DOHH2 (cell line): ENCODE data around the gene CALHM3.

Source experiments
- H3F3A ChIP-seq: fragments of 200-600 bp; sonication (generic), shearing (Covaris generic); 2 replicates; pipeline ENCODE4 v1.6.0; 2016; ENCODE audit warnings: antibody characterized with exemption, mild to moderate bottlenecking; ENCODE audit not compliant: control insufficient read depth, insufficient read depth
- H3K27ac ChIP-seq: fragments of 200-600 bp; sonication (generic); 2 replicates; pipeline ENCODE4 v1.5.1; 2014; ENCODE audit warnings: low read depth, mild to moderate bottlenecking, low read length, moderate library complexity
- H3K27me3 ChIP-seq: fragments of 200-600 bp; sonication (generic); 2 replicates; pipeline ENCODE4 v1.6.1; 2014; ENCODE audit warnings: mild to moderate bottlenecking, low read length, mixed read lengths; ENCODE audit not compliant: control insufficient read depth
- H3K36me3 ChIP-seq: fragments of 200-600 bp; sonication (generic); 2 replicates; pipeline ENCODE4 v1.6.1; 2014; ENCODE audit warnings: mild to moderate bottlenecking, low read length, moderate library complexity, mixed read lengths; ENCODE audit not compliant: control insufficient read depth
- H3K4me1 ChIP-seq: fragments of 200-600 bp; sonication (generic); 2 replicates; pipeline ENCODE4 v1.6.1; 2014; ENCODE audit warnings: mild to moderate bottlenecking, low read length, mixed read lengths; ENCODE audit not compliant: control insufficient read depth
- H3K4me2 ChIP-seq: fragments of 200-600 bp; sonication (generic); 2 replicates; pipeline ENCODE4 v1.6.0; 2014; ENCODE audit warnings: mild to moderate bottlenecking, low read length, moderate library complexity
- H3K4me3 ChIP-seq: fragments of 200-600 bp; sonication (generic); 2 replicates; pipeline ENCODE4 v1.5.1; 2014; ENCODE audit warnings: mild to moderate bottlenecking, low read length, mixed read lengths
- H3K79me2 ChIP-seq: fragments of 200-600 bp; sonication (generic); 2 replicates; pipeline ENCODE4 v1.6.1; 2014; ENCODE audit warnings: mild to moderate bottlenecking, low read length, mixed read lengths; ENCODE audit not compliant: control insufficient read depth
- H3K9me2 ChIP-seq: fragments of 200-600 bp; sonication (generic); replicated peaks from 2 replicates; pipeline ENCODE4 v1.6.1; 2014; ENCODE audit warnings: mild to moderate bottlenecking, low read length, mixed read lengths; ENCODE audit not compliant: control insufficient read depth
- H3K9me3 ChIP-seq: fragments of 200-600 bp; sonication (generic); 2 replicates; pipeline ENCODE4 v1.6.1; 2014; ENCODE audit warnings: antibody characterized with exemption, low read length, mixed read lengths; ENCODE audit not compliant: control insufficient read depth, insufficient read depth
- H4K20me1 ChIP-seq: fragments of 200-600 bp; sonication (generic); 2 replicates; pipeline ENCODE4 v1.6.0; 2014; ENCODE audit warnings: low read depth, mild to moderate bottlenecking, antibody characterized with exemption, low read length, moderate library complexity; ENCODE audit not compliant: control insufficient read depth, insufficient read depth
- CTCF ChIP-seq: fragments of 200-600 bp; sonication (generic); IDR thresholded peaks from one replicate; pipeline ENCODE4 v1.5.1; 2014; ENCODE audit warnings: antibody characterized with exemption, mild to moderate bottlenecking, low read depth, low read length; ENCODE audit not compliant: poor library complexity, severe bottlenecking
- EZH2phosphoT487 ChIP-seq: fragments of 200-600 bp; sonication (generic); IDR thresholded peaks from 2 replicates; pipeline ENCODE4 v1.6.1; 2017; ENCODE audit warnings: borderline replicate concordance, mild to moderate bottlenecking, antibody characterized with exemption, low read length, moderate library complexity, mixed read lengths

CALHM3 gene

GRCh38 chr10:103448746-103449145 is 30.3 kb downstream of the CALHM3 start:
- Histone ChIP-seq H3K4me1 (peaks cover 12% of the 10 kb centered on the region; the same call in 1 of the 2 replicates), H3F3A (peaks cover 3% of the 10 kb centered on the region; the same call in 1 of the 2 replicates), H3K4me2 (no peak overlapping the region), H3K27me3 (no peaks in the 10 kb centered on the region), H3K36me3 (peaks cover 58% of the 10 kb centered on the region), H3K9me2 (no peaks in the 10 kb centered on the region), H3K27ac (no peak overlapping the region), H3K79me2 (no peaks in the 10 kb centered on the region), H3K9me3 (no peaks in the 10 kb centered on the region), H3K4me3 (no peak overlapping the region), H4K20me1 (no peaks in the 10 kb centered on the region)
- no peak for TF ChIP-seq CTCF
- no peak for TF ChIP-seq EZH2phosphoT487

GRCh38 chr10:103447187-103447586 is 31.9 kb downstream of the CALHM3 start:
- no peaks in the 10 kb centered on the region for H3K79me2 ChIP-seq
- H4K20me1 ChIP-seq = no peaks in the 10 kb centered on the region
- H3K36me3 ChIP-seq = peaks cover 73% of the 10 kb centered on the region
- H3K4me3 ChIP-seq = no peak overlapping the region
- no peaks in the 10 kb centered on the region for H3F3A ChIP-seq
- TF ChIP-seq CTCF = no peak
- TF ChIP-seq EZH2phosphoT487 = no peak
- peaks cover 7% of the 10 kb centered on the region; the same call in 1 of the 2 replicates for H3K4me1 ChIP-seq
- no peaks in the 10 kb centered on the region for H3K9me2 ChIP-seq
- no peak overlapping the region for H3K4me2 ChIP-seq
- H3K27me3 ChIP-seq = no peaks in the 10 kb centered on the region
- no peaks in the 10 kb centered on the region for H3K9me3 ChIP-seq
- H3K27ac ChIP-seq = no peak overlapping the region

GRCh38 chr10:103445767-103446567 is 33.1 kb downstream of the CALHM3 start:
- TF ChIP-seq EZH2phosphoT487 (no peak), CTCF (no peak)
- Histone ChIP-seq H3K27ac (no peak overlapping the region), H3K27me3 (no peaks in the 10 kb centered on the region), H3K9me3 (no peaks in the 10 kb centered on the region), H3K4me1 (no peaks in the 10 kb centered on the region), H3K4me3 (no peak overlapping the region), H3K9me2 (no peaks in the 10 kb centered on the region), H3K36me3 (peaks cover 83% of the 10 kb centered on the region), H4K20me1 (no peaks in the 10 kb centered on the region), H3K79me2 (no peaks in the 10 kb centered on the region), H3F3A (no peaks in the 10 kb centered on the region), H3K4me2 (no peak overlapping the region)
